Neuronal stem cell (in vitro differentiated cells): Measurements from ENCODE around the gene AGTR1.

Experiments
- DNase-seq: peaks from one replicate; pipeline ENCODE4 v3.0.0-alpha.2; 2013; ENCODE audit warnings: low spot score
- H2AFZ ChIP-seq: one replicate; pipeline ENCODE4 v1.6.1; 2013; ENCODE audit warnings: mild to moderate bottlenecking, low read length, inconsistent platforms
- H2AK5ac ChIP-seq: 2 replicates; pipeline ENCODE4 v1.6.1; 2013; ENCODE audit warnings: low read depth, mild to moderate bottlenecking, inconsistent platforms, low read length, moderate library complexity, mixed read lengths
- H2BK120ac ChIP-seq: 2 replicates; pipeline ENCODE4 v1.6.1; 2013; ENCODE audit warnings: low read depth, mild to moderate bottlenecking, inconsistent platforms, low read length, moderate library complexity, mixed read lengths
- H2BK12ac ChIP-seq: one replicate; pipeline ENCODE4 v1.6.1; 2013; ENCODE audit warnings: low read length, inconsistent platforms
- H2BK15ac ChIP-seq: 2 replicates; pipeline ENCODE4 v1.6.1; 2013; ENCODE audit warnings: mild to moderate bottlenecking, low read length, inconsistent platforms, mixed read lengths
- H2BK5ac ChIP-seq: one replicate; pipeline ENCODE4 v1.6.1; 2013; ENCODE audit warnings: inconsistent platforms, mild to moderate bottlenecking, low read length, moderate library complexity
- H3K14ac ChIP-seq: one replicate; pipeline ENCODE4 v1.6.1; 2013; ENCODE audit warnings: low read length, inconsistent platforms
- H3K18ac ChIP-seq: 2 replicates; pipeline ENCODE4 v1.6.1; 2013; ENCODE audit warnings: low read length, inconsistent platforms
- H3K23ac ChIP-seq: 2 replicates; pipeline ENCODE4 v1.6.1; 2013; ENCODE audit warnings: low read depth, mild to moderate bottlenecking, mixed read lengths, low read length, inconsistent platforms; ENCODE audit not compliant: poor library complexity
- H3K27ac ChIP-seq: replicated peaks from 3 replicates; pipeline ENCODE4 v1.5.1; 2013; ENCODE audit warnings: low read length, inconsistent platforms
- H3K27me3 ChIP-seq, 3 experiments: 2 replicates each; pipeline ENCODE4 v1.6.1; 2013; ENCODE audit warnings: low read length in 3 of 3, mild to moderate bottlenecking in 2 of 3, inconsistent platforms in 1 of 3, low read depth in 1 of 3, mixed read lengths in 1 of 3, moderate library complexity in 1 of 3; ENCODE audit not compliant: control insufficient read depth in 3 of 3, insufficient read depth in 3 of 3
- H3K36me3 ChIP-seq, 2 donors: replicated peaks in 1 of 2; 2 replicates each; pipeline ENCODE4 v1.6.1; 2013; ENCODE audit warnings: low read length in 2 of 2; ENCODE audit not compliant: control insufficient read depth in 2 of 2, insufficient read depth in 2 of 2
- H3K4ac ChIP-seq: 2 replicates; pipeline ENCODE4 v1.6.1; 2013; ENCODE audit warnings: inconsistent platforms, mild to moderate bottlenecking, low read length, moderate library complexity
- H3K4me1 ChIP-seq, 2 donors: 1 replicate in 1 of 2; 2 replicates in 1 of 2; pipeline ENCODE4 v1.6.1; 2013; ENCODE audit warnings: low read length in 2 of 2, low read depth in 1 of 2; ENCODE audit not compliant: control insufficient read depth in 2 of 2, insufficient read depth in 1 of 2
- H3K4me2 ChIP-seq: one replicate; pipeline ENCODE4 v1.6.1; 2013; ENCODE audit warnings: mild to moderate bottlenecking, low read length, inconsistent platforms; ENCODE audit not compliant: insufficient read depth, poor library complexity, severe bottlenecking
- H3K4me3 ChIP-seq, 2 donors: 2 replicates each; pipeline ENCODE4 v1.5.1; 2013; ENCODE audit warnings: low read length in 2 of 2, mild to moderate bottlenecking in 2 of 2, inconsistent platforms in 1 of 2, moderate library complexity in 1 of 2
- H3K79me1 ChIP-seq: one replicate; pipeline ENCODE4 v1.6.1; 2013; ENCODE audit warnings: low read depth, mild to moderate bottlenecking, inconsistent platforms, low read length, moderate library complexity
- H3K9ac ChIP-seq: one replicate; pipeline ENCODE4 v1.6.1; 2013; ENCODE audit warnings: mild to moderate bottlenecking, low read depth, low read length, inconsistent platforms; ENCODE audit not compliant: poor library complexity
- H3K9me3 ChIP-seq, 2 donors: replicated peaks in 1 of 2; 2 replicates each; pipeline versions ENCODE3 to v1.6.1; 2013; ENCODE audit warnings: low read length in 2 of 2, mild to moderate bottlenecking in 2 of 2, inconsistent platforms in 1 of 2, low read depth in 1 of 2, mixed read lengths in 1 of 2, moderate library complexity in 1 of 2; ENCODE audit not compliant: control insufficient read depth in 2 of 2, insufficient read depth in 1 of 2
- H4K8ac ChIP-seq: one replicate; pipeline ENCODE4 v1.6.1; 2013; ENCODE audit warnings: low read depth, mild to moderate bottlenecking, inconsistent platforms, low read length, moderate library complexity
- H4K91ac ChIP-seq: one replicate; pipeline ENCODE4 v1.6.1; 2013; ENCODE audit warnings: low read length, low read depth, mild to moderate bottlenecking, inconsistent platforms; ENCODE audit not compliant: poor library complexity
- WGBS, 2 donors: extraction: QIAGEN DNeasy Blood & Tissue Kit; methylation state at CpG; one replicate each; pipeline ENCODE4 v1.1.7; 2013; ENCODE audit warnings: missing lambda C conversion rate in 2 of 2, mixed read lengths in 1 of 2; ENCODE audit not compliant: insufficient read length in 2 of 2, insufficient replicate concordance in 1 of 2; ENCODE audit errors: extremely low coverage in 2 of 2; 5-methylcytosine and 5-hydroxymethylcytosine counted together

Gene AGTR1

GRCh38 chr3:148736086-148736485, 38.4 kb downstream of the AGTR1 start:
- Histone ChIP-seq H3K4me3 (no peak overlapping the region), H2BK5ac (no peak overlapping the region), H3K23ac (no peak overlapping the region), H3K79me1 (no peaks in the 10 kb centered on the region), H3K9ac (no peak overlapping the region), H4K8ac (no peak overlapping the region), H2AFZ (no peak overlapping the region), H3K36me3 (no peaks in the 10 kb centered on the region), H2BK12ac (no peak overlapping the region), H3K9me3 (no peaks in the 10 kb centered on the region), H3K4me1 (no peaks in the 10 kb centered on the region), H2BK120ac (no peak overlapping the region), H2BK15ac (no peak overlapping the region), H3K27me3 (no peaks in the 10 kb centered on the region), H2AK5ac (no peak overlapping the region), H3K27ac (no peak overlapping the region), H3K18ac (no peak overlapping the region), H3K4ac (no peak overlapping the region), H4K91ac (no peak overlapping the region), H3K14ac (no peak overlapping the region), H3K4me2 (no peak overlapping the region)
- WGBS, 2 donors: no CpG with 5 or more reads among the region's 3 CpGs
- DNase-seq: no peak

- no CpG with 5 or more reads among the region's 2 CpGs for WGBS, 2 donors
- Histone ChIP-seq H3K79me1 (no peaks in the 10 kb centered on the region), H3K9me3 (no peaks in the 10 kb centered on the region), H2BK15ac (no peak overlapping the region), H3K4me3 (no peak overlapping the region), H3K18ac (no peak overlapping the region), H3K4ac (no peak overlapping the region), H2BK120ac (no peak overlapping the region), H2BK5ac (no peak overlapping the region), H3K14ac (no peak overlapping the region), H3K4me2 (no peak overlapping the region), H3K27ac (no peak overlapping the region), H3K23ac (no peak overlapping the region), H4K8ac (no peak overlapping the region), H3K4me1 (peaks cover 2 to 6% of the 10 kb centered on the region in 2 donors), H3K9ac (no peak overlapping the region), H2BK12ac (no peak overlapping the region), H3K36me3 (no peaks in the 10 kb centered on the region), H3K27me3 (no peaks in the 10 kb centered on the region), H2AK5ac (no peak overlapping the region), H4K91ac (no peak overlapping the region), H2AFZ (no peak overlapping the region)
- no peak for DNase-seq
Measured at GRCh38 chr3:148737104-148737530, 39.4 kb downstream of the AGTR1 start.

GRCh38 chr3:148739720-148740119, 42.0 kb downstream of the AGTR1 start:
- peaks cover 4 to 9% of the 10 kb centered on the region in 2 donors for H3K4me1 ChIP-seq
- no peaks in the 10 kb centered on the region for H3K79me1 ChIP-seq
- no peak overlapping the region for H3K27ac ChIP-seq
- no peak overlapping the region for H3K18ac ChIP-seq
- no peak overlapping the region for H2BK12ac ChIP-seq
- H4K8ac ChIP-seq: no peak overlapping the region
- no peak overlapping the region for H3K23ac ChIP-seq
- H2BK15ac ChIP-seq: no peak overlapping the region
- H3K14ac ChIP-seq: no peak overlapping the region
- no peaks in the 10 kb centered on the region for H3K9me3 ChIP-seq
- no peaks in the 10 kb centered on the region for H3K36me3 ChIP-seq
- no peak overlapping the region for H2BK120ac ChIP-seq
- no peak overlapping the region for H3K4me2 ChIP-seq
- no peak overlapping the region for H2AFZ ChIP-seq
- H3K27me3 ChIP-seq: no peaks in the 10 kb centered on the region
- H3K9ac ChIP-seq: no peak overlapping the region
- WGBS, 2 donors: no CpG with 5 or more reads among the region's 1 CpG
- H4K91ac ChIP-seq: no peak overlapping the region
- no peak overlapping the region for H3K4ac ChIP-seq
- H3K4me3 ChIP-seq: peak overlapping the region in 1 of 2 donors; percentile 24
- no peak for DNase-seq
- no peak overlapping the region for H2AK5ac ChIP-seq
- H2BK5ac ChIP-seq: no peak overlapping the region

- no CpG with 5 or more reads among the region's 2 CpGs for WGBS, 2 donors
- H3K23ac ChIP-seq: no peak overlapping the region
- H3K4me2 ChIP-seq: no peak overlapping the region
- no peak overlapping the region for H2AFZ ChIP-seq
- H4K91ac ChIP-seq: no peak overlapping the region
- H3K9ac ChIP-seq: no peak overlapping the region
- no peak overlapping the region for H2BK15ac ChIP-seq
- H2BK120ac ChIP-seq: no peak overlapping the region
- H4K8ac ChIP-seq: no peak overlapping the region
- no peak overlapping the region for H3K14ac ChIP-seq
- H3K4ac ChIP-seq: no peak overlapping the region
- no peak overlapping the region for H3K4me3 ChIP-seq
- H3K27me3 ChIP-seq: no peaks in the 10 kb centered on the region
- no peaks in the 10 kb centered on the region for H3K79me1 ChIP-seq
- H2AK5ac ChIP-seq: no peak overlapping the region
- H2BK12ac ChIP-seq: no peak overlapping the region
- H3K27ac ChIP-seq: no peak overlapping the region
- no peaks in the 10 kb centered on the region for H3K36me3 ChIP-seq
- no peaks in the 10 kb centered on the region for H3K9me3 ChIP-seq
- peaks cover 4 to 9% of the 10 kb centered on the region in 2 donors for H3K4me1 ChIP-seq
- no peak for DNase-seq
- H2BK5ac ChIP-seq: no peak overlapping the region
- H3K18ac ChIP-seq: no peak overlapping the region
Measured at GRCh38 chr3:148740291-148740690, 42.6 kb downstream of the AGTR1 start.
